Mesodermal cell (in vitro differentiated cells): Measurements from ENCODE around the gene MFAP3L. TPM values are rescaled to one million over a fixed set of nuclear protein-coding genes. Genes with fewer than 3 reads are reported as not detected.
A peak's percentile ranks its signal among the peaks of the same experiment; 100 is the strongest.

Experiments used
- H3K27ac ChIP-seq: 2 replicates; pipeline ENCODE4 v1.7.0; 2013; ENCODE audit warnings: mild to moderate bottlenecking, low read depth, low read length, moderate library complexity; ENCODE audit not compliant: severe bottlenecking
- H3K36me3 ChIP-seq: 2 replicates; pipeline ENCODE4 v1.7.1; 2013; ENCODE audit warnings: mild to moderate bottlenecking, low read length, moderate library complexity; ENCODE audit not compliant: control insufficient read depth, insufficient read depth
- H3K4me1 ChIP-seq: one replicate; pipeline ENCODE4 v1.7.1; 2013; ENCODE audit warnings: mild to moderate bottlenecking, low read length; ENCODE audit not compliant: insufficient read depth, control insufficient read depth, poor library complexity, severe bottlenecking
- H3K4me3 ChIP-seq: 2 replicates; pipeline ENCODE4 v1.7.0; 2013; ENCODE audit warnings: low read length, control low read depth, mild to moderate bottlenecking; ENCODE audit not compliant: insufficient read depth, poor library complexity, severe bottlenecking; ENCODE audit errors: extremely low read depth
- H3K9me3 ChIP-seq: 2 replicates; pipeline ENCODE4 v1.7.1; 2013; ENCODE audit warnings: mild to moderate bottlenecking, low read length, moderate library complexity; ENCODE audit not compliant: control insufficient read depth
- WGBS, 2 experiments: methylation state at CpG; one replicate each; pipeline ENCODE4 v1.1.5; 2013; ENCODE audit warnings: missing lambda C conversion rate in 2 of 2; ENCODE audit not compliant: insufficient coverage in 2 of 2; 5-methylcytosine and 5-hydroxymethylcytosine counted together
- polyA plus RNA-seq, 2 experiments: library from polyadenylated mRNA; stranded (reverse); fragments of 50-300 nt; gene quantifications; one replicate each; pipeline ENCODE4 v1.2.3, GENCODE V29; 2013

Gene MFAP3L
- 1.8 TPM for polyA plus RNA-seq (2013, experiment 1 of 2)
- polyA plus RNA-seq (2013, experiment 2 of 2) = 1.4 TPM

DNA sequence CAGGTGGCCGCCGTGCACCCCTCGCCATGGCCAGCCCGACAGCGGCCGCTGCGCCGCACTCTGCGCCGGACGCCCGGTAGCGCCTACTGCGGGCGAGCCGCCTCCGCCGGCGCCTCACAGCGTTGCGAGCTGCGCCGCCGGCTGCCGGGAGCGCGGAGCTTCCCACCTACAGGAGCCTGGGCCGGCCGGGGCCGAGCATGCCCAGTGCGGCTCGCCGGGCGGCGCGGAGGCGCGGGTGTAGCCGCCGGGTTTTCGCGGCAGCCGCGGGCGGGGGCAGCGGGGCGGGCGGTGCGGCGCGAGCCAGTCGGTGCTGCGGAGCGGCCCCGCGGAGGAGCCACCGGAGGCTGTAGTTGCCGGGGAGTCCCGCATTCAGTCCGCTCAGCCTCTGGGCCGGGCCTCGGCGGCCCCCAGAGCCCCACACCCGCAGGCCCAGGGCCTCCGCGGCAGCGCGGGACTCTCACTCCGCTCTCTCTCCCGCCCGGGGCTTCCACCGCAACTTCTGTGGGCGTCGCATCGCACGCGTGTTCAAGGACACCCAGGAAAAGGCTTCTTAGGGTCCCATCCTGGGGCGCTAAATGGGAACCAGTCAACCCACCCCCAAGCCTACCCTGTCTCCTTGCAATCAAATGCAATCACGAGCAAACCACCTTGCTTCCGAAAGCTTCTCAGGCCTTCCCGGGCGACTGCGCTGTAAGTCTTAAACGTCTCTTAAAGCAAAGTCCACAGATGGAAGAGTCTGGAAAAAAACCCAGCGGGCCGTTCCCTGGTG, at the start of gene MFAP3L:
MFAP3L (minus strand) TSS at position 143 of the 769 bp plus-strand sequence. CDS start 20,518 bp downstream, outside the sequence.
- 0% methylated on average over 54 to 60 of the region's 86 CpGs for WGBS, 2 experiments

DNA sequence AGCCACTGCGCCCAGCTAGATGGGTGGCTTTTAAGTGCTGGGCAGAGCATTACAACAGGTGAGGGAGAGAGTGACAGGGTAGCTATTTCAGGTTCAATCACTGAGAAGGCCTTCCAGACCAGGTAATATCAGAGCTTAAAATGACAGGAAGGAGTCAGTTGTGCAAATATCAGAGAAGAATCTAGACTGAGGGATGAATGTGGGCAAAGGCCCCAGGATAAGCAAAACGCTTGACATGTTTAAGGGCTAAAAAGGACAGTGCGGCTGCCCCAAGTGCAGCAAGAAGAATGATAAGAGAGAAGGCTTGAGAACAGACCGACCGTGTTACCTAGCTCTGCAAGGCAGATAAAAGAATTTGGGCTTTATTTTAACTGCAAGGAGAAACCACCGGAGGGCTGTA, 45.0 kb upstream of the MFAP3L start:
- no peak overlapping the region for H3K4me3 ChIP-seq
- H3K36me3 ChIP-seq = peaks cover 54% of the 10 kb centered on the region
- no peaks in the 10 kb centered on the region for H3K9me3 ChIP-seq
- WGBS, 2 experiments = 89 to 93% methylated on average over 6 of the region's 6 CpGs
- no peaks in the 10 kb centered on the region for H3K4me1 ChIP-seq
- no peak overlapping the region for H3K27ac ChIP-seq

More for the DNA sequence above, at the start of gene MFAP3L:
- Histone ChIP-seq H3K4me1 (no peaks in the 10 kb centered on the region), H3K27ac (peak within 1 kb of the TSS; percentile 60), H3K9me3 (no peaks in the 10 kb centered on the region), H3K36me3 (no peaks in the 10 kb centered on the region), H3K4me3 (peak within 1 kb of the TSS; percentile 59)

DNA sequence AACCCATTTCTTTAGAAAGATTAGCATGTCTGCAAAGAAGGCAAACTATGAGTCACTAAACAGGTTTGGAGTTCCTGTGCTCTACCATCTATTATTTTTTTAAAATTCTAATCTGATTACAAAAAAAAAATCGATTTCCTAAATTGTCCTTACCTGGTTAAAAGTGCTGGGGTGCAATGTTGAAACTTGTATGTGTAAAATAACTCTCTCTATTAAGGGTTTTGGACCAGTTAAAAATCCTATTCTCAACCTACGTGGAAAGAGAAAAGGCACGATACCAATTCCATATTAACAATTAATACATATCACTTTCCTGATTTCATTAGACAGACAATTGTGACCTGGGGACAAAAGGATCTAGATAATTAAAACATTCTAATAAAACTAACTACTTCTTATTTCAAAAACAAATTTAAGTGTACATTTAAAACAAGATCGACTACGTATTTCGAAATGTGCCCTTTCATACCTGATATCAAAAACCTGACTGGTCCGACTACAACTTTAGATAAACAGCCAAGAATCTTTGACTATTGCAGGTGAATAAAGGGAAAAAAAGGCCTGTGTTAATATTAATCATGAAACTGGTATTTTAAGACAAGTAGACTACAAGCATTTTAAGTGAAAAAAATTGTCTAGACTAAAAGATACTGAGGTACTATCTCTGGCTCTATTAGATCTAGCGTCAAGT, 42.4 kb upstream of the MFAP3L start:
- H3K36me3 ChIP-seq = peaks cover 39% of the 10 kb centered on the region
- WGBS, 2 experiments = 100% methylated on average over 1 to 4 of the region's 8 CpGs
- no peak overlapping the region for H3K4me3 ChIP-seq

GRCh38 chr4:170059421-170059820, 33.2 kb upstream of the MFAP3L start:
- H3K4me1 ChIP-seq = no peaks in the 10 kb centered on the region
- peaks cover 25% of the 10 kb centered on the region for H3K36me3 ChIP-seq
- H3K27ac ChIP-seq = no peak overlapping the region
- no peak overlapping the region for H3K4me3 ChIP-seq
- WGBS, 2 experiments = no CpG with 5 or more reads among the region's 4 CpGs
- no peaks in the 10 kb centered on the region for H3K9me3 ChIP-seq

More for the DNA sequence above, 42.4 kb upstream of the MFAP3L start:
- H3K9me3 ChIP-seq = no peaks in the 10 kb centered on the region
- H3K27ac ChIP-seq = no peak overlapping the region
- H3K4me1 ChIP-seq = no peaks in the 10 kb centered on the region

GRCh38 chr4:170058826-170059225, 32.6 kb upstream of the MFAP3L start:
- Histone ChIP-seq H3K9me3 (no peaks in the 10 kb centered on the region), H3K36me3 (peaks cover 21% of the 10 kb centered on the region), H3K4me1 (no peaks in the 10 kb centered on the region), H3K27ac (no peak overlapping the region), H3K4me3 (no peak overlapping the region)
- 83% methylated on average over 1 of the region's 2 CpGs; no CpG with 5 or more reads in 1 of the 2 experiments for WGBS, 2 experiments

DNA sequence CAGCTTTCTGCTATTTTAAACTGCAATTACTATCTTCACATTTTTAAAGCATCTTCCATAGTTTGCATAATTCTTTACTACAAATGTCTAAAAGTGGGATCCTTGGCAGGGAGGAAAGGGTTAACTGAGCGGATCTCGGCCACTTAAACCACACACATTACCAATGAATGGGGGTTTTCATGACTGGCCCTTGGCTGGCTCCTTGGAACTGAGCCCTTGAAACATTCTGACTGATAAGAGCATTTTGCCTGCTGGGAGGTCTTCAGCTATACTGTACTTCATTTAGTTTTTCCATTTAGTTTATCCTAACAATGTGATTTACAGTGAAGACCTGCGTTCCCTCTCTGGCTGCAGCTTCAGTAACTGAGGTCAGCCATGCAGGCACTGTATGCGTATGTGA, 31.7 kb upstream of the MFAP3L start:
- Histone ChIP-seq H3K4me1 (no peaks in the 10 kb centered on the region), H3K9me3 (no peaks in the 10 kb centered on the region), H3K36me3 (peaks cover 18% of the 10 kb centered on the region), H3K4me3 (no peak overlapping the region), H3K27ac (no peak overlapping the region)
- WGBS, 2 experiments = 88 to 92% methylated on average over 1 to 2 of the region's 4 CpGs

GRCh38 chr4:170052919-170053318, 26.7 kb upstream of the MFAP3L start:
- Histone ChIP-seq H3K27ac (no peak overlapping the region), H3K4me3 (no peak overlapping the region), H3K36me3 (no peaks in the 10 kb centered on the region), H3K4me1 (no peaks in the 10 kb centered on the region), H3K9me3 (no peaks in the 10 kb centered on the region)
- WGBS, 2 experiments = 80 to 85% methylated on average over 3 to 4 of the region's 5 CpGs

DNA sequence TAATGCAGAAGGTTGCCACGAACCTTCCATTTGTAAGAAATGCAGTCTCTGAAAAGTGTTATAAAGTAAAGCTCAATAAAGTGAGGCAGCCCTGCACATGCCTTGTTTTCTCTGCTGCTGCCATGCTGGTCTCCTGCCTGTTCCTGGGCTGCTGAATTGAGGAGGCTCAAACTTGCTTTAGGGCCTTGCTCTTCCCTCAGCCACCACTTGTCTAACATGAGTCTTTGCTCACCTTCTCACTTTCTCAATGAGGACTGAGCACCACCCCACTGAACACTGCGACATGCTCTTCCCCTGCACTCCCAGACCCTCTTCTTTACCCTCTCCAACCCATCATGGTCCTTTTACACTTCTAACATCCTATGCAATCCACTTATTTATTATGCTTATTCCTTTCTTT, 25.2 kb upstream of the MFAP3L start:
- Histone ChIP-seq H3K4me3 (no peak overlapping the region), H3K9me3 (no peaks in the 10 kb centered on the region), H3K36me3 (no peaks in the 10 kb centered on the region), H3K4me1 (no peaks in the 10 kb centered on the region), H3K27ac (no peak overlapping the region)
- WGBS, 2 experiments = 75 to 94% methylated on average over 2 of the region's 2 CpGs

DNA sequence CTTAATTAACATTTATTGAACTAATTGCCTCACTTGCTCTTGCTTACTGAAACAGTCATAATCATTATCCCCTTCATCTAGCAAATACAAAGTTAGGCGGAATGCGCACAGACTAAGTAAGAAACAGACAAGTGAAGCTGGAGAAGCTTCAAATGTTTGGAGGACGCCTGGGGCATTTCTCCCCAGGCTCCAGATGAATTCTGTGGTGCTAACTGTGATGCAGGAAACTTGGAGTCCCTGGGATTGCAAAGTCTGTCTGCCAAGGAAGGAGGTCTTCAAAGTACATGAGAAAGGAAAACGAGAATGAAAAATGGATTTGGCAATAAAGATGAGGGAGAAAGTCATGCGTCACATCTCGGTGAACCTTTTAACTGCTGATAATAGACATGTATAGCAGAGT, 23.6 kb upstream of the MFAP3L start:
- Histone ChIP-seq H3K4me3 (no peak overlapping the region), H3K9me3 (no peaks in the 10 kb centered on the region), H3K4me1 (no peaks in the 10 kb centered on the region), H3K27ac (no peak overlapping the region), H3K36me3 (no peaks in the 10 kb centered on the region)
- WGBS, 2 experiments = 81 to 93% methylated on average over 4 to 6 of the region's 6 CpGs

GRCh38 chr4:170047771-170048354, 21.7 kb upstream of the MFAP3L start:
- no peaks in the 10 kb centered on the region for H3K4me1 ChIP-seq
- H3K27ac ChIP-seq = no peak overlapping the region
- H3K9me3 ChIP-seq = no peaks in the 10 kb centered on the region
- no peak overlapping the region for H3K4me3 ChIP-seq
- no peaks in the 10 kb centered on the region for H3K36me3 ChIP-seq
- WGBS, 2 experiments = 50 to 59% methylated on average over 2 to 3 of the region's 4 CpGs
